Activated CD4-positive, alpha-beta T cell treated with anti-CD3 and anti-CD28 coated beads, Interleukin-2, amount 50 U/mL, for 24 hours (primary cell): Measurements from ENCODE around the gene TARS1.
"Not testable (repeated sequence)": the region's sequence is repeated elsewhere in the genome, so short reads cannot be mapped to it uniquely, and the experiment has no call there.

Experiments
- DNase-seq, 2 donors: peaks; one replicate each; pipeline ENCODE4 v3.0.0-alpha.2; 2020; ENCODE audit warnings: low read depth in 1 of 2, low spot score in 1 of 2

The TARS1 gene

GRCh38 chr5:33487236-33487635 lies 46.5 kb downstream of the TARS1 start:
- DNase-seq, result no peak

DNA sequence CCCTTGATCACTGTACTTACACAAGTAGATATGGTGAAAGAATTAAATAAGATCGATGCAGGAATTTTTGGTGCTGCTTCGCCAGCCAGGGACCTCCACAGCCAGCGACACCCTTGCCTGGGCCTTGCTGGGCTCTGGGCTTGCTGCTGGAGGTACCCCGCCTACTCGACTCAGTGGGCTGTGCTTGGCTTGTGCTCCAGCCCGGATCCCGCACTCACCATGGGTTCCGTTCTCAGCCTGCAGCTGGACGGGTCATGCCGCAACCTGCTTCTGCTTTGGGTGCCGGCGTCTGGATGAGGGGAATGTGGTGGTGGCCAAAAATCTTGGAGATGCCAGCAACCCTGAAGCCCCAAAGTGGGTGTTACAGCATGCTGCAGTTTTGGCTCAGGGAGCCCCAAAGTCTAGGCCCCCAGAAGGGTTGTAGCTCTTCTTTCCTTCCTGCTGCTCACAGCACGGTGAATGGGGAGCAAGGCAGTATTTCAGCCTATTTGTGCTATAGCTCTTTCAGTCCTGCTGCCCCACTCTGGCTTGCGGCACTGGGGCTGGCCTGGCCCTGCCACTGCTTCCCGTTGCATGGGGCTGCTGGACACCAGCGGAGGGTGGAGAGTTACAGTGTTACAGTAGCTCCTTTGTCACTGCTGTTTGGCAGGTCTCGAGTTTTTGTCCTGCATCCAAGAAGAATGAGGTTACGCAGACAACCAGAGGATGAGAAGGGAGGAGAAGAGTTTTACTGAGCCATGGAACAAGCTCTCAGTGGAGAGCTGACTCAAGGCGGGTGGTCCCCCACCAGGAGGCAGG lies 48.0 kb downstream of the TARS1 start:
- no peak for DNase-seq

- DNase-seq, result no peak
Observed at GRCh38 chr5:33489481-33490067, 48.8 kb downstream of the TARS1 start.

DNA sequence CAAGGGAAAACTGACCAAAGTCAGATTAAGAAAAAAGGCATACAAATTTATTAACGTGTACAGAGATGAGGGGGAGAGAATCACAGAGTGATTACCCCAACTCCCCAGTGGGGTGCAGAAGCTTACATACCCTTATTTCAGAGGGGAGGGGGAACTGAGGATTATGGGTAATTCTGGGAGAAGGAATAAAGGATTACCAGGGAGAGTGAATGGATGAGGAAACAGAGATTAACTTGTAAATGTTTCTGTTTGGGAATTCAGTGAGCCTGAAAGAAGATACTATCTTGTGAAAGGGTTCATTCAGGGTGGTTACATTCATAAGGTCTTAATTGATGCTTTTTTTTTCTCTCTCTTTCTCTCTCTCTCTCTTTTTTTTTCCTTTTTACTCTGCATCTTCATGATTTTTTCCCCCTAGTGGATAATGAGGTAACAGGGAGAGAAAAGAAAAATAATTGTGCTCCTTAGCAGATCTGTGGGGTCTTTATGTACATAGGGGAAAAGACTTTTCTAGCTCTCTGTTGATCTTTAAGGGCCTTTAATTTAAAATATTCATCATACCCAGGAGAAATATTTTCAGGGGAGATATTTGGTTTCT lies 49.4 kb downstream of the TARS1 start:
- DNase-seq, result no peak

GRCh38 chr5:33491941-33492340 lies 51.2 kb downstream of the TARS1 start:
- no peak for DNase-seq

GRCh38 chr5:33494466-33494865 lies 53.7 kb downstream of the TARS1 start:
- DNase-seq, result no peak

DNA sequence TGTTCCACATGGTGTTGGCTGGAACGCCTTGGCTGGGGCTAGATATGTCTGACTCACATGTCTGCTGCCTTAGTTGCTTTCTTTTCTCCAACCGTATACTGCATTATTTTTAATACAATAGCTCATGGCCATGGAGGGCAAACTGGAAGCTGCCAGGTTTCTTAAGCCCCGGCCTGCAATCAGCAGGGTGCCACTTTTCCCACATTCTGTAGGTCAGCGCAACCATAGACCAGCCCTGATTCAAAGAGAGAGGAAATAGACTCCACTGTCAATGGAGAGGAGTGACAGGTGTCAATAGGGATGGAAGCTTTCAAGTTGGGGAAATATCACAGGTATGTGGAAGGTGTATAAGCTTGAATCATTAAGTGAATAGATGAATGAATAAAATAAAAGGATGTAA lies 60.5 kb downstream of the TARS1 start:
- DNase-seq, result no peak

DNA sequence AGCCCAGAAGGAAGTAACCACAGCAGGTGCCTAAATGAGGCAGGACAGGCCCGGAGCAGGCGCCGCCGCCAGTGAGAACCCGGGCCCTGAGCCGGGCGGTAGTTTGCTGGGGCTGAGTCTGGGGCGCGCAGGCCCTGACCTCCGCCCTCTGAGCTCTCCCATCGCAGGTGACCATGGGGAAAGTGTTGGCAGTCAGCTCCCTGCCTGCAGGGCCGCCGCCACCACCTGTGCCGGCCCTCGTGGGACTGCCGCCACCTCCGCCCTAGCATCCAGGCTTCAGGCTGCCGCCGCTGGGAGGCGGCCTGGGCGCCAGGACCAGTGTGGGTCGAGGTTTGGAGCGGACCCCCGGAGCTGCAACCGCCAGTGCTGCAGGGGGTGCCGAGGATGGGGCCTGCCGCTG lies 61.1 kb downstream of the TARS1 start:
- DNase-seq, result no peak

- DNase-seq, result no peak
Observed at GRCh38 chr5:33504570-33504969, 63.8 kb downstream of the TARS1 start.

DNA sequence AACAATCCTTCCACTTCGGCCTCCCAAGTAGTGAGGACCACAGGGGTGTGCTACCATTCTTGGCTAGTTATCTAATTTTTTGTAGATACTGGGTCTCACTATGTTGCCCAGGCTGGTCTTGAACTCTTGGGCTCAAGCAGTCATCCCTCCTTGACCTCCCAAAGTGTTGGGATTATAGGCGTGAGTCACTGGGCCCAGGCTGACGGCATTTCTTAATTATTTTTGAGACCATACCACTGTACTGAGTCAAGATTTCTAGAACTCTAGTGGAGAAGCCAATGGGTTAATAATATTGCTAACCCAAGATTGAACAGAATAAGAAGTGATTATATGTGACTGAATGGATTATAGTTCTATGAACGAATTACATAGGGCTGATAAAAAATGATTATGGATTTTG lies 66.7 kb downstream of the TARS1 start:
- no peak for DNase-seq

DNA sequence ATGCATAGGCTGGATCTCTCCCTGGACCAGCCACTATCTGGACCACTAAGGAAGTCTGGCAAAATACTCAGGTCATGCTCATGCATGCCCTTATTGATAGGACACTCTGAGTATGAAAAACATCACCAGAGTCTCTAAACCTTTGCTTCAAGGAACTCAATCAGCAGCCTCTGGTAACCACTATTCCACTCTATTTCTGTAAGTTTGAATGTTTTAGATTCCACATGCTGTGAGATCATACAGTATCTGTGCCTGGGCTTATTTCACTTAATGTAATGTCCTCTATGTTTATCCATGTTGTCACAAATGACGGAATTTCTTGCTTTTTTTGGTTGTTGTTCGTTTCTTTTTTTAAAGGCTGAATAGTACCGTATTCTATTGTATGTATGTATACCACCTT lies 68.3 kb downstream of the TARS1 start:
- DNase-seq, result no peak

- DNase-seq, result no peak
Observed at GRCh38 chr5:33513462-33514185, 72.9 kb downstream of the TARS1 start.

- not testable (repeated sequence) for DNase-seq
Observed at GRCh38 chr5:33515366-33515765, 74.6 kb downstream of the TARS1 start.

- DNase-seq, result no peak
Observed at GRCh38 chr5:33516421-33516820, 75.7 kb downstream of the TARS1 start.
